Tibial nerve (tissue), 4 donors: Measurements from ENCODE around the gene BCAS1. TPM values are rescaled to one million over a fixed set of nuclear protein-coding genes. Genes with fewer than 3 reads are reported as not detected.

Experiments used
- DNase-seq, 2 donors: peaks; one replicate each; pipeline ENCODE4 v3.0.0-alpha.2; 2019; ENCODE audit warnings: low spot score in 2 of 2
- H3K27ac ChIP-seq, 4 donors: fragments of 200-600 bp; sonication (generic) in 3 of 4; one replicate each; pipeline ENCODE4 v1.5.1; 2017 to 2019; ENCODE audit warnings: mild to moderate bottlenecking in 1 of 4
- H3K27me3 ChIP-seq, 2 donors: fragments of 200-600 bp; sonication (generic) in 1 of 2; one replicate each; pipeline versions ENCODE4 v1.5.1 to v1.6.0; 2017 to 2019
- H3K36me3 ChIP-seq, 3 donors: fragments of 200-600 bp; sonication (generic); one replicate each; pipeline ENCODE4 v1.5.1; 2018 to 2019
- H3K4me1 ChIP-seq, 4 donors: fragments of 200-600 bp; sonication (generic) in 3 of 4; one replicate each; pipeline ENCODE4 v1.5.1; 2017 to 2019
- H3K4me3 ChIP-seq, 4 donors: fragments of 200-600 bp; sonication (generic) in 3 of 4; one replicate each; pipeline ENCODE4 v1.5.1; 2017 to 2019; ENCODE audit warnings: mild to moderate bottlenecking in 1 of 4, moderate library complexity in 1 of 4
- H3K9me3 ChIP-seq, 4 donors: fragments of 200-600 bp; sonication (generic) in 3 of 4; one replicate each; pipeline ENCODE4 v1.5.1; 2017 to 2019
- CTCF ChIP-seq, 5 experiments: fragments of 200-600 bp in 3 of 5; fragments of 450-650 bp in 2 of 5; sonication (generic) in 3 of 5; IDR thresholded peaks; one replicate each; pipeline ENCODE4 v1.5.1; 2016 to 2019; ENCODE audit warnings: antibody characterized with exemption in 5 of 5, mild to moderate bottlenecking in 3 of 5, moderate library complexity in 2 of 5
- EP300 ChIP-seq, 2 donors: sonication (generic); formaldehyde crosslinking; IDR thresholded peaks; one replicate each; pipeline ENCODE4 v1.6.1; 2017; ENCODE audit warnings: antibody characterized with exemption in 2 of 2, mild to moderate bottlenecking in 1 of 2
- POLR2A ChIP-seq, 2 donors: fragments of 450-650 bp; IDR thresholded peaks; one replicate each; pipeline ENCODE4 v1.6.1; 2017; ENCODE audit warnings: antibody characterized with exemption in 2 of 2, mild to moderate bottlenecking in 2 of 2, moderate library complexity in 2 of 2
- WGBS, 2 donors: methylation state at CpG; one replicate each; pipeline ENCODE4 v1.1.5; 2018; 5-methylcytosine and 5-hydroxymethylcytosine counted together
- total RNA-seq, 4 donors: library from RNA; depleted of rRNA; stranded (reverse); fragments of >200 nt; gene quantifications; one replicate each; pipeline ENCODE4 v1.1.0, GENCODE V29; 2016

BCAS1 gene
- total RNA-seq, 4 donors from 2014 or later = 34.8 to 59.6 (median 47.1) TPM

GRCh38 chr20:54091120-54091480 is 20.7 kb upstream of the BCAS1 start:
- Histone ChIP-seq H3K4me1 (peaks cover 0 to 13% (median 0%) of the 10 kb centered on the region in 4 donors), H3K27me3 (no peaks in the 10 kb centered on the region), H3K36me3 (no peaks in the 10 kb centered on the region), H3K9me3 (no peaks in the 10 kb centered on the region), H3K4me3 (no peak overlapping the region), H3K27ac (no peak overlapping the region)
- DNase-seq = no peak
- 95 to 96% methylated on average over 6 of the region's 6 CpGs for WGBS, 2 donors
- TF ChIP-seq POLR2A (IDR thresholded peaks at IDR 0.05) (no peak), CTCF (IDR thresholded peaks at IDR 0.05) (no peak), EP300 (IDR thresholded peaks at IDR 0.05) (no peak)

GRCh38 chr20:54090230-54091119 is 20.1 kb upstream of the BCAS1 start:
- Histone ChIP-seq H3K36me3 (no peaks in the 10 kb centered on the region), H3K27me3 (no peaks in the 10 kb centered on the region), H3K4me3 (no peak overlapping the region), H3K27ac (no peak overlapping the region), H3K9me3 (no peaks in the 10 kb centered on the region), H3K4me1 (peaks cover 0 to 13% (median 0%) of the 10 kb centered on the region in 4 donors)
- 71 to 72% methylated on average over 5 to 6 of the region's 6 CpGs for WGBS, 2 donors
- no peak for DNase-seq
- no peak for TF ChIP-seq POLR2A (IDR thresholded peaks at IDR 0.05)
- no peak for TF ChIP-seq CTCF (IDR thresholded peaks at IDR 0.05)
- TF ChIP-seq EP300 (IDR thresholded peaks at IDR 0.05) = no peak

DNA sequence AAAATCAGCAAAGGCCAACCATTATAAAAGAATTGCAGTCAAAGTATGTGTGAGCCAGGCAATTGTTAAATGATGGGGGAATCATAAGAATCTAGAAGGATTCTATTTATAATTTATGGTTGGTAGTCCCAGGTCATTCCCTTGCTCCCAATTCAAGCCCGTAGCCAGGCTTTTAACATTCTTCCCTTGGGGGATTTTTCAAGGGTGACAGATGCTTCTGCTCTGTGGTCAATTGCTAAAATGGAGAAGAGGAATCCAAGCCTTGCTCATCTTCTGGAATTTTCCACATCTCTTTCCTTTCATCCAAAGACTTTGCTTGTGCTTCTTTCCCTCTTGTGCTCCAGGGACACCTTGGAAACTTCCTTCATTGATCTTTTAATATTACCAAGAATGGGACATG is 18.0 kb upstream of the BCAS1 start:
- 27 to 38% methylated on average over 1 of the region's 1 CpG for WGBS, 2 donors
- Histone ChIP-seq H3K36me3 (no peaks in the 10 kb centered on the region), H3K4me1 (peaks cover 0 to 4% (median 0%) of the 10 kb centered on the region in 4 donors), H3K27me3 (no peaks in the 10 kb centered on the region), H3K9me3 (no peaks in the 10 kb centered on the region), H3K4me3 (no peak overlapping the region), H3K27ac (no peak overlapping the region)
- TF ChIP-seq POLR2A (IDR thresholded peaks at IDR 0.05) = no peak
- no peak for TF ChIP-seq CTCF (IDR thresholded peaks at IDR 0.05)
- no peak for TF ChIP-seq EP300 (IDR thresholded peaks at IDR 0.05)
- no peak for DNase-seq

DNA sequence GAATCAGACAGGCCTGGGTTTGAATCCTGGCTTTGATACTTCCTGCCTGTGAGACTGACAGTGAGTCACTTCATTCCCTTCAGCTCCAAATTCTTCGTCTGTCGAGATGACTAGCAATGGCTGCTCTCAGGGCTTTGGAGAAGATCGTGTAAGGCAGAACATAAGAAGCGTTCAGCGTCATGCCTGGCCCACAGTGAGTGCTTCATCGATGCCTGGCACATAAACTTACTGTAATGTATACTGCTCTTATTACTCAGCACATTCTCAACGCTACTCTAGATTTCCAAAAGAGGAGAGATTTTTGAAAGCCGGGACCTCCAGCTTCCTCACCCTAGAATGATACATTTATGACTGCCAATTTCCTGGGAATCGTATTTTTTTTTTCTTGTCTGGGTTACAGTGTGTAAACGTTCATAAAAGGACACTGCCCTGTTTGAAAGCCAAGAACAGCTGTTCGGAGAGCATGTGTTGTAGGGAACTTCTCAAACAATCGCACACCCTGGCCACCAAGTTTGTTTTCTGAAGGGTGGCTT is 16.2 kb upstream of the BCAS1 start:
- no peaks in the 10 kb centered on the region for H3K9me3 ChIP-seq
- no peak overlapping the region for H3K27ac ChIP-seq
- 34 to 37% methylated on average over 12 of the region's 12 CpGs for WGBS, 2 donors
- no peak overlapping the region for H3K4me3 ChIP-seq
- H3K27me3 ChIP-seq = no peaks in the 10 kb centered on the region
- H3K36me3 ChIP-seq = no peaks in the 10 kb centered on the region
- no peak for DNase-seq
- no peaks in the 10 kb centered on the region for H3K4me1 ChIP-seq
- no peak for TF ChIP-seq POLR2A (IDR thresholded peaks at IDR 0.05)
- no peak for TF ChIP-seq EP300 (IDR thresholded peaks at IDR 0.05)
- no peak for TF ChIP-seq CTCF (IDR thresholded peaks at IDR 0.05)

- TF ChIP-seq POLR2A (IDR thresholded peaks at IDR 0.05) (no peak), EP300 (IDR thresholded peaks at IDR 0.05) (no peak), CTCF (IDR thresholded peaks at IDR 0.05) (no peak)
- WGBS, 2 donors = 86 to 90% methylated on average over 3 of the region's 3 CpGs
These were observed 15.5 kb upstream of the BCAS1 start for GRCh38 chr20:54085910-54086309.

More at GRCh38 chr20:54085910-54086309, 15.5 kb upstream of the BCAS1 start:
- H3K27ac ChIP-seq = no peak overlapping the region
- no peaks in the 10 kb centered on the region for H3K36me3 ChIP-seq
- H3K27me3 ChIP-seq = no peaks in the 10 kb centered on the region
- H3K4me3 ChIP-seq = no peak overlapping the region
- DNase-seq = no peak
- H3K9me3 ChIP-seq = no peaks in the 10 kb centered on the region
- no peaks in the 10 kb centered on the region for H3K4me1 ChIP-seq
